Erythroblast (primary cell): Measurements from ENCODE around the gene BUB1.
"Not testable (repeated sequence)": the region's sequence is repeated elsewhere in the genome, so short reads cannot be mapped to it uniquely, and the experiment has no call there.

Experiments used
- DNase-seq, 2 experiments: peaks; one replicate each; lab custom pipeline; 2025; lab: John Stamatoyannopoulos, UW
- GATA1 ChIP-seq: IDR thresholded peaks from 2 replicates; pipeline ENCODE4 v1.6.1; 2011; ENCODE audit warnings: low read depth, mild to moderate bottlenecking, control low read depth, low read length, moderate library complexity
- POLR2A ChIP-seq: IDR thresholded peaks from 2 replicates; pipeline ENCODE4 v1.6.1; 2011; ENCODE audit warnings: mild to moderate bottlenecking, low read length

The BUB1 gene

GRCh38 chr2:110655701-110656100, 22.2 kb downstream of the BUB1 start:
- TF ChIP-seq POLR2A (no peak), GATA1 (no peak)
- DNase-seq: no peak

GRCh38 chr2:110653861-110654260, 24.0 kb downstream of the BUB1 start:
- TF ChIP-seq GATA1: no peak
- TF ChIP-seq POLR2A: no peak
- DNase-seq: no peak

GRCh38 chr2:110650346-110650745, 27.5 kb downstream of the BUB1 start:
- no peak for DNase-seq
- no peak for TF ChIP-seq POLR2A
- no peak for TF ChIP-seq GATA1

- no peak for DNase-seq
- no peak for TF ChIP-seq GATA1
- no peak for TF ChIP-seq POLR2A
Measured at GRCh38 chr2:110647777-110648176, 30.1 kb downstream of the BUB1 start.

- TF ChIP-seq POLR2A: no peak
- TF ChIP-seq GATA1: no peak
- no peak for DNase-seq
Measured at GRCh38 chr2:110645616-110646015, 32.2 kb downstream of the BUB1 start.

- TF ChIP-seq GATA1: no peak
- DNase-seq: no peak
Measured at GRCh38 chr2:110644357-110644756, 33.5 kb downstream of the BUB1 start.

GRCh38 chr2:110642360-110642759, 35.5 kb downstream of the BUB1 start:
- TF ChIP-seq GATA1: no peak
- no peak for TF ChIP-seq POLR2A
- DNase-seq: no peak

GRCh38 chr2:110639972-110640371, 37.9 kb downstream of the BUB1 start:
- TF ChIP-seq POLR2A: no peak
- no peak for TF ChIP-seq GATA1
- DNase-seq: no peak

GRCh38 chr2:110638952-110639695, 38.7 kb downstream of the BUB1 start:
- TF ChIP-seq POLR2A (no peak), GATA1 (no peak)
- no peak for DNase-seq

- TF ChIP-seq POLR2A: no peak
- TF ChIP-seq GATA1: no peak
- DNase-seq: no peak
Measured at GRCh38 chr2:110638004-110638403, 39.9 kb downstream of the BUB1 start.

- TF ChIP-seq POLR2A (no peak), GATA1 (no peak)
- no peak for DNase-seq
Measured at GRCh38 chr2:110637093-110637492, 40.8 kb downstream of the BUB1 start.

GRCh38 chr2:110635949-110636628, 41.8 kb downstream of the BUB1 start:
- not testable (repeated sequence) for DNase-seq

GRCh38 chr2:110627348-110627747, 50.5 kb downstream of the BUB1 start:
- DNase-seq: not testable (repeated sequence)

GRCh38 chr2:110619326-110619939, 58.4 kb downstream of the BUB1 start:
- DNase-seq: not testable (repeated sequence)

- DNase-seq: not testable (repeated sequence)
Measured at GRCh38 chr2:110613927-110614326, 63.9 kb downstream of the BUB1 start.

GRCh38 chr2:110610613-110611250, 67.1 kb downstream of the BUB1 start:
- not testable (repeated sequence) for DNase-seq

- not testable (repeated sequence) for DNase-seq
Measured at GRCh38 chr2:110609843-110610612, 67.8 kb downstream of the BUB1 start.

GRCh38 chr2:110608788-110609502, 68.9 kb downstream of the BUB1 start:
- DNase-seq: not testable (repeated sequence)

GRCh38 chr2:110605057-110605456, 72.8 kb downstream of the BUB1 start:
- not testable (repeated sequence) for DNase-seq
